GM12865 (cell line): ENCODE measurements around the gene ATE1.

Source experiments
- DNase-seq: peaks from one replicate; pipeline ENCODE4 v3.0.0; 2010; ENCODE audit warnings: low read depth
- H3K4me3 ChIP-seq: 2 replicates; pipeline ENCODE4 v1.5.1; 2011; ENCODE audit warnings: mild to moderate bottlenecking, low read depth, low read length, control low read depth
- CTCF ChIP-seq: IDR thresholded peaks from 2 replicates; pipeline ENCODE4 v1.5.1; 2011; ENCODE audit warnings: low read length, control low read depth, low read depth, inconsistent platforms; ENCODE audit not compliant: insufficient read depth; ENCODE audit errors: missing control alignments

The ATE1 gene

GRCh38 chr10:121961456-121961855, 33.6 kb upstream of the ATE1 start:
- H3K4me3 ChIP-seq = no peak overlapping the region
- TF ChIP-seq CTCF = no peak
- DNase-seq = no peak

GRCh38 chr10:121959671-121960070, 31.8 kb upstream of the ATE1 start:
- TF ChIP-seq CTCF = no peak
- no peak overlapping the region for H3K4me3 ChIP-seq
- DNase-seq = no peak

GRCh38 chr10:121956111-121957061, 28.6 kb upstream of the ATE1 start:
- no peak overlapping the region for H3K4me3 ChIP-seq
- no peak for DNase-seq
- TF ChIP-seq CTCF = no peak

- TF ChIP-seq CTCF = no peak
- DNase-seq = no peak
- no peak overlapping the region for H3K4me3 ChIP-seq
These were observed 24.4 kb upstream of the ATE1 start for GRCh38 chr10:121952226-121952625.

- no peak for DNase-seq
- no peak for TF ChIP-seq CTCF
- no peak overlapping the region for H3K4me3 ChIP-seq
These were observed 21.6 kb upstream of the ATE1 start for GRCh38 chr10:121949451-121949850.

- no peak for TF ChIP-seq CTCF
- DNase-seq = no peak
- no peak overlapping the region for H3K4me3 ChIP-seq
These were observed 21.2 kb upstream of the ATE1 start for GRCh38 chr10:121949049-121949448.
